Breast epithelium (tissue), 4 donors: ENCODE data around the gene SIK3. TPM values are rescaled to one million over a fixed set of nuclear protein-coding genes. Genes with fewer than 3 reads are reported as not detected.

Source experiments
- DNase-seq, 2 donors: peaks; one replicate each; pipeline ENCODE4 v3.0.0-alpha.2; 2019; ENCODE audit warnings: low spot score in 2 of 2
- H3K27ac ChIP-seq, 2 donors: fragments of 200-600 bp; sonication (generic) in 1 of 2; one replicate each; pipeline ENCODE4 v1.5.1; 2016 to 2019; ENCODE audit warnings: mild to moderate bottlenecking in 1 of 2
- H3K27me3 ChIP-seq, 2 donors: fragments of 200-600 bp; sonication (generic) in 1 of 2; one replicate each; pipeline versions ENCODE4 v1.5.1 to v1.6.0; 2017 to 2019; ENCODE audit warnings: control low read depth in 1 of 2, mild to moderate bottlenecking in 1 of 2
- H3K36me3 ChIP-seq: fragments of 200-600 bp; one replicate; pipeline ENCODE4 v1.5.1; 2019
- H3K4me1 ChIP-seq, 2 donors: fragments of 200-600 bp; sonication (generic); one replicate each; pipeline ENCODE4 v1.5.1; 2016 to 2019; ENCODE audit warnings: control low read depth in 1 of 2
- H3K4me3 ChIP-seq, 3 donors: fragments of 200-600 bp; sonication (generic); 1 replicate in 2 of 3; 2 replicates in 1 of 3; pipeline ENCODE4 v1.5.1; 2016 to 2019; ENCODE audit warnings: mild to moderate bottlenecking in 3 of 3, moderate library complexity in 2 of 3
- H3K9me3 ChIP-seq, 2 donors: fragments of 200-600 bp; sonication (generic) in 1 of 2; one replicate each; pipeline ENCODE4 v1.5.1; 2016 to 2019; ENCODE audit warnings: control low read depth in 1 of 2
- POLR2A ChIP-seq: fragments of 450-650 bp; IDR thresholded peaks from one replicate; pipeline ENCODE4 v1.6.1; 2016; ENCODE audit warnings: antibody characterized with exemption, mild to moderate bottlenecking, moderate library complexity
- POLR2AphosphoS5 ChIP-seq, 3 donors: sonication (generic); formaldehyde crosslinking; IDR thresholded peaks; one replicate each; pipeline ENCODE4 v1.6.1; 2017; ENCODE audit warnings: antibody characterized with exemption in 3 of 3
- intact Hi-C: fragments of 100-400 bp; cut with DNase I; formaldehyde crosslinking; loops from one replicate; pipeline ENCODE4 v1.15.1; 2023; ENCODE audit warnings: low total_unique reads
- total RNA-seq, 3 donors: library from RNA; depleted of rRNA; stranded (reverse); fragments of >200 nt; gene quantifications; one replicate each; pipeline ENCODE4 v1.1.0, GENCODE V29; 2016
- TF ChIP-seq, protein P1 (sequence below), 3 donors: fragments of 450-650 bp; IDR thresholded peaks; one replicate each; pipeline ENCODE4 v1.5.1; 2016 to 2017; ENCODE audit warnings: antibody characterized with exemption in 3 of 3, mild to moderate bottlenecking in 3 of 3, moderate library complexity in 3 of 3

The SIK3 gene
- total RNA-seq, 3 donors from 2014 or later: 26.9 to 110 (median 57.0) TPM

DNA sequence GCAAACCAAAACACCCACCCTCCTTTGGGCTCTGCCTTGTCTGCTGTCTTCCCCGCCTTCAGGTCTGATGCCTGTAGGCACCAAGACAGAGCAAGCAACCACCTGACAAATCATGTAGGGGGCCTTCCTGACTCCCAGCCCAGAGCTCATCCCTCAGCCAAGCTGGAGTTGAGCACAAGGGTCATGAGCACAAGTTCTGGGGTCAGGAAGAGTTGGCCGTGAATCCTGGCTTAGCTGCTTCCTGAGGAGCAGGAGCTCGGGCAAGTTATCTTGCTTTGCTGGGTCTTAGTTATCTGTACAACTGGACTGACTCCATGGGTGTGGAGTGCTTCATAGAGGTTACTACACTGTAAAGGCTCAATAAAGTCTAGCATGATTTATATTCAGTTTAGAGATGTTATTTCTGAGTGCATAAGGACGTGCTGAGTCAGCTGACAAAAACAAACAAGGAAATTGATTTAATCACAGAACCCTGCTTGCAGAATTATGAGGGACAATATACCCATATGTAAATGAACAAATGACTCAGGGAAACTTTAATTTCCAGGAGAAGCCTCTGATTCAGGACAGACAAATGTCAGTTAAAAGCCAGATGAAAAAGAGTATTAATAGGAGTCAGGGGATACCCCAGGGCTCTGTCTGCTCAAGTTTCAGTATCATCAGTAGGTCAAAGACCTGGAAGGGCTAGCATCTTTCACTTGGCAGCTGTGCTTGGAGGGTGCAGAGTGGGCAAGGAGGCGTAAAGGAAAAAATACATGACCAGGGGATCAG is 245.8 kb downstream of the SIK3 start:
- no peaks in the 10 kb centered on the region for H3K4me1 ChIP-seq
- H3K27me3 ChIP-seq: no peaks in the 10 kb centered on the region
- no peak for TF ChIP-seq POLR2A
- TF ChIP-seq, protein P1, sequence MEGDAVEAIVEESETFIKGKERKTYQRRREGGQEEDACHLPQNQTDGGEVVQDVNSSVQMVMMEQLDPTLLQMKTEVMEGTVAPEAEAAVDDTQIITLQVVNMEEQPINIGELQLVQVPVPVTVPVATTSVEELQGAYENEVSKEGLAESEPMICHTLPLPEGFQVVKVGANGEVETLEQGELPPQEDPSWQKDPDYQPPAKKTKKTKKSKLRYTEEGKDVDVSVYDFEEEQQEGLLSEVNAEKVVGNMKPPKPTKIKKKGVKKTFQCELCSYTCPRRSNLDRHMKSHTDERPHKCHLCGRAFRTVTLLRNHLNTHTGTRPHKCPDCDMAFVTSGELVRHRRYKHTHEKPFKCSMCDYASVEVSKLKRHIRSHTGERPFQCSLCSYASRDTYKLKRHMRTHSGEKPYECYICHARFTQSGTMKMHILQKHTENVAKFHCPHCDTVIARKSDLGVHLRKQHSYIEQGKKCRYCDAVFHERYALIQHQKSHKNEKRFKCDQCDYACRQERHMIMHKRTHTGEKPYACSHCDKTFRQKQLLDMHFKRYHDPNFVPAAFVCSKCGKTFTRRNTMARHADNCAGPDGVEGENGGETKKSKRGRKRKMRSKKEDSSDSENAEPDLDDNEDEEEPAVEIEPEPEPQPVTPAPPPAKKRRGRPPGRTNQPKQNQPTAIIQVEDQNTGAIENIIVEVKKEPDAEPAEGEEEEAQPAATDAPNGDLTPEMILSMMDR (IDR thresholded peaks at IDR 0.05): no peak
- no peak for TF ChIP-seq POLR2AphosphoS5 (IDR thresholded peaks at IDR 0.05)
- no peaks in the 10 kb centered on the region for H3K9me3 ChIP-seq
- peak overlapping the region in 1 of 2 donors; percentile 64 for H3K27ac ChIP-seq
- intact Hi-C loops: no loop called here
- H3K4me3 ChIP-seq: no peak overlapping the region
- H3K36me3 ChIP-seq: no peaks in the 10 kb centered on the region
- no peak for DNase-seq

GRCh38 chr11:116851626-116852025 is 246.6 kb downstream of the SIK3 start:
- peak in 1 of 2 donors; percentile 30 for DNase-seq
- no peaks in the 10 kb centered on the region for H3K9me3 ChIP-seq
- TF ChIP-seq POLR2AphosphoS5 (IDR thresholded peaks at IDR 0.05) (no peak), POLR2A (no peak)
- TF ChIP-seq, protein P1 (IDR thresholded peaks at IDR 0.05): no peak
- no peak overlapping the region for H3K4me3 ChIP-seq
- H3K36me3 ChIP-seq: peaks cover 5% of the 10 kb centered on the region
- intact Hi-C loops: no loop called here
- no peak overlapping the region for H3K27ac ChIP-seq
- H3K4me1 ChIP-seq: no peaks in the 10 kb centered on the region
- no peaks in the 10 kb centered on the region for H3K27me3 ChIP-seq

DNA sequence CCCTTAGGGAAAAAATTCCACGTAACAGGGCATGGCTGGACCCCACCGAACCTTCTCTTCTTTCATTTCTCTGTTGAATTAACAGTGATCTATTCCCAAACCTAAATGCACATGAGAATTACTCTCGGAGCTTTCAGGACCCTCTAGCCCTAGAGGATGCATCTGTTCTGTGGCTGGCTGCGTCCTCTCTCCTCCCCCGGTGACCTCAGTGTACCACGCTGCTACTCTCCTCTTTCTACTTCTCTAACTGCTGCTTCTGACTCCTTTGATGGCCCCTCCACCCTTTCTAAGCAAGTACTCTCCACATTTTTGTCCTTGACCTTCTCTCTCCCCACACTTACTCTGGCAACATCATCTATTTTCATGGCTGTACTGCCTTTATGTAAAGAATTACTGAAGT is 248.7 kb downstream of the SIK3 start:
- H3K9me3 ChIP-seq: no peaks in the 10 kb centered on the region
- no peak for DNase-seq
- H3K27ac ChIP-seq: no peak overlapping the region
- H3K4me1 ChIP-seq: no peaks in the 10 kb centered on the region
- H3K27me3 ChIP-seq: no peaks in the 10 kb centered on the region
- intact Hi-C loops: no loop called here
- TF ChIP-seq POLR2A (no peak), POLR2AphosphoS5 (IDR thresholded peaks at IDR 0.05) (no peak)
- TF ChIP-seq, protein P1 (IDR thresholded peaks at IDR 0.05): no peak
- H3K36me3 ChIP-seq: peaks cover 5% of the 10 kb centered on the region
- no peak overlapping the region for H3K4me3 ChIP-seq

DNA sequence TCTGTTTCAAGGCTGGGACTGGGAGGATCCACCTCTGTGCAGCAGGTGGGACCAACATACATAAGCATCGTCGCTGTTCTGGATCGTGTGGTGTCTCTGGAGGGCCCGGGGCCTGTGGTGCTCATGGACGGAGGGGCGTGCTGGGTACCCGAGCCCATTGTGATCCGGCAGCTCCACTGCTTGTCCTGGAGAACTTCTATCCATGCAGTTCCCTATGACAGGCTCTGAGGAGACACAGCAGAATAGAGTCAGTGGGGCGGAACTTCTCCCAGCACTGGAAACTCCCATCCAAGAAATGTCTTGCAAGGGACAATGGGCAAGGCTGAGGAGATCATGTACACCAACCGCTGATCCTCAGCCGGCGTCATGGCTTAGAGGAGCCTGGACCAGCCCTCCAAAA is 249.2 kb downstream of the SIK3 start:
- H3K4me3 ChIP-seq: no peak overlapping the region
- H3K36me3 ChIP-seq: peaks cover 5% of the 10 kb centered on the region
- TF ChIP-seq, protein P1 (IDR thresholded peaks at IDR 0.05): no peak
- TF ChIP-seq POLR2A: no peak
- TF ChIP-seq POLR2AphosphoS5 (IDR thresholded peaks at IDR 0.05): no peak
- H3K9me3 ChIP-seq: no peaks in the 10 kb centered on the region
- no peaks in the 10 kb centered on the region for H3K4me1 ChIP-seq
- H3K27ac ChIP-seq: no peak overlapping the region
- no peaks in the 10 kb centered on the region for H3K27me3 ChIP-seq
- no peak for DNase-seq
- intact Hi-C loops: no loop called here

- Histone ChIP-seq H3K27ac (no peak overlapping the region), H3K27me3 (no peaks in the 10 kb centered on the region), H3K36me3 (peaks cover 5% of the 10 kb centered on the region), H3K4me3 (no peak overlapping the region), H3K4me1 (no peaks in the 10 kb centered on the region), H3K9me3 (no peaks in the 10 kb centered on the region)
- intact Hi-C loops: no loop called here
- DNase-seq: no peak
- TF ChIP-seq, protein P1 (IDR thresholded peaks at IDR 0.05): no peak
- TF ChIP-seq POLR2AphosphoS5 (IDR thresholded peaks at IDR 0.05) (no peak), POLR2A (no peak)
These were observed 250.6 kb downstream of the SIK3 start for GRCh38 chr11:116847612-116848011.
